Measurements from ENCODE around the gene QKI.
A peak's percentile ranks its signal among the peaks of the same experiment; 100 is the strongest.

GRCh38 chr6:163404825-163405265 lies 9.7 kb upstream of the QKI start:
- TF ChIP-seq CTCF (IDR thresholded peaks at IDR 0.05) = no peak
- peak; percentile 71 for TF ChIP-seq POLR2A (IDR thresholded peaks at IDR 0.05)

All from right lobe of liver (tissue), 4 donors.